ENCODE results near the gene PARD3B. TPM values are rescaled to one million over a fixed set of nuclear protein-coding genes. Genes with fewer than 3 reads are reported as not detected.

Gene PARD3B
- total RNA-seq, 1 experiment from 2014 or later = 10.1 TPM

DNA sequence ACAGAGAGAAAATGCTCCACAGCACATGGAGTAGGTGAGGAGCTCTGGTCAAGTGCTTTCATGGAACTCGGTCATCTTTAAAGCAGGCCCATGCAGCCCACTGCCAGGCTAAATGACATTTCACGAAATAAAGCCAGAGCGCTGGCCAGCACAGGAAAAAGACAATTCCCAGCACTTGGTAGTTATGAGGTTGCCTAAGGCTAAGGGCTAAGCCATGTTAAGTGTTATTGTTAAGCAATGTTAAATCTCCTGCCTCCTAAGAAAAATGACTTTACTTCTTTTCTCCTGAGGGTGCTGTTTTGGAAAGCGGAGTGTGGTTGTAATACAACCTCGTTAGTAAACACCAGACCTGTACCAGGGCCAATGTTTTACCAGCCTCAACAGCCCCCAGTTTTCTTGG lies 1011.1 kb downstream of the PARD3B start:
- H3K9me3 Mint-ChIP-seq (ENCODE audit: low read depth, unreplicated experiment) = no peaks in the 10 kb centered on the region
- H3K27me3 Mint-ChIP-seq (ENCODE audit: unreplicated experiment) = no peaks in the 10 kb centered on the region
- BruUV-seq (replicated peaks) = no TSS peak
- no peaks in the 10 kb centered on the region for H3K36me3 Mint-ChIP-seq (ENCODE audit: insufficient read depth, unreplicated experiment)
- H3K4me3 Mint-ChIP-seq (ENCODE audit: low read depth, unreplicated experiment) = no peak overlapping the region
- no peak overlapping the region for H3K27ac Mint-ChIP-seq (ENCODE audit: unreplicated experiment)
- no peak for DNase-seq
- intact Hi-C loops (cut with micrococcal nuclease; ENCODE audit: unreplicated experiment) = no loop called here
- CTCF ChIA-PET = no interaction called here
- H3K4me1 Mint-ChIP-seq (ENCODE audit: low read depth, unreplicated experiment) = no peaks in the 10 kb centered on the region
- TF ChIP-seq CTCF (IDR thresholded peaks at IDR 0.05; ENCODE audit: unreplicated experiment) = no peak

DNA sequence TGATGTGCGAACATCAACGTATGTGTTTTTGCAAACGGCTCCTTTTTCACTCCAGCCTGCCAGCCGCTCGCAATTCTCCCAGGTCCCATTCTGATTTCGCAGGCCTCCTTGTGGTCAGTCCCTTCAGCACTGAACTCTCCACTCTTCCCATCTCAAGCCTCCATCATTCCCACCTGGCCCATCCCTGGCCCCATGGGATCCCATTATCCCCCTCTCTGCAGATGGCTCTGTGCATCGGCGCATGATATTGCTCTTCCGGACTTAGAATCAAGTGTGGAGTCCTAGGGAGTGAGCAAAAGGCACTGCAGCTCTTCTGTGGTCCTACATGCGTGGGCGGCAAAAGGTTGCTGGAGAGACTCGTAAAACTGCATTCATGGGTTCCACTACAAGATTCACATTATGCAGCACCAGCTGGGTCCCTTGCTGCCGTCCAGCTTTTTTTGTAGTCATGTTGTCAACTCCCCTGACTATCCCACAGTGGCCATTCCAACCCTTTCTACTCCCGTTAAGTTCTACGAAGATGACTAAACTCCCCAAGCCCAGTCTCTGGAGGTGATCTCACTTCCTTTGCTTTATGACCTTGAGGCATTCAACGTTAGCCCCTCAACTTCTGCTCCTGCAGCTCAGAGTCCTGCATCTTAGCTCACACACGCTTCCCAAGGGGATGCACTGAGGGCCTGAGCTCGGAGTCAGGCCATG lies 1011.7 kb downstream of the PARD3B start:
- H3K36me3 Mint-ChIP-seq (ENCODE audit: insufficient read depth, unreplicated experiment) = no peaks in the 10 kb centered on the region
- no peak for DNase-seq
- no peak overlapping the region for H3K27ac Mint-ChIP-seq (ENCODE audit: unreplicated experiment)
- H3K4me3 Mint-ChIP-seq (ENCODE audit: low read depth, unreplicated experiment) = no peak overlapping the region
- H3K9me3 Mint-ChIP-seq (ENCODE audit: low read depth, unreplicated experiment) = no peaks in the 10 kb centered on the region
- CTCF ChIA-PET = no interaction called here
- no peak for TF ChIP-seq CTCF (IDR thresholded peaks at IDR 0.05; ENCODE audit: unreplicated experiment)
- BruUV-seq (replicated peaks) = no TSS peak
- H3K4me1 Mint-ChIP-seq (ENCODE audit: low read depth, unreplicated experiment) = no peaks in the 10 kb centered on the region
- intact Hi-C loops (cut with micrococcal nuclease; ENCODE audit: unreplicated experiment) = no loop called here
- no peaks in the 10 kb centered on the region for H3K27me3 Mint-ChIP-seq (ENCODE audit: unreplicated experiment)

GRCh38 chr2:205557873-205558272 lies 1012.6 kb downstream of the PARD3B start:
- Mint-ChIP-seq H3K4me1 (ENCODE audit: low read depth, unreplicated experiment) (no peaks in the 10 kb centered on the region), H3K27me3 (ENCODE audit: unreplicated experiment) (no peaks in the 10 kb centered on the region), H3K4me3 (ENCODE audit: low read depth, unreplicated experiment) (no peak overlapping the region), H3K36me3 (ENCODE audit: insufficient read depth, unreplicated experiment) (no peaks in the 10 kb centered on the region), H3K27ac (ENCODE audit: unreplicated experiment) (no peak overlapping the region), H3K9me3 (ENCODE audit: low read depth, unreplicated experiment) (no peaks in the 10 kb centered on the region)
- CTCF ChIA-PET = no interaction called here
- intact Hi-C loops (cut with micrococcal nuclease; ENCODE audit: unreplicated experiment) = no loop called here
- no peak for DNase-seq
- TF ChIP-seq CTCF (IDR thresholded peaks at IDR 0.05; ENCODE audit: unreplicated experiment) = no peak
- BruUV-seq (replicated peaks) = no TSS peak

DNA sequence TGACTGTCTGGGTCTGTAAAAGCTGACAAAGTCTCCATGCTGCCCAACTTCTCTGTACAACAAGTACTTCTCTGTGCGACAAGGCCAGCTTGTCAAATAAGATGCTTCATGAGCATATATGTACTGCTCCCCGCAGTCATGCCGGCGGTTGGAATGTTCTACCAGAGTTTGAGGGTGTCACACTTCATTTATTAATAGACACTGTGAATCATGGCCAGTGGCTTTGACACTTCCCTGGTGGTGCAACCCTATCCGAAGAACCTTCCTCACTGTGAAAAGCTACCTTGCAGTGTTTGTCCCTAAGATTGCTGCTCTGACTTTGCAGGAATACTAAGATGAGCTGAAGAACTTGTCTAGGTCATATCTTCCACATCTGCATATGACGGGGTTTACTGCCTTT lies 1016.2 kb downstream of the PARD3B start:
- CTCF ChIA-PET = no interaction called here
- Mint-ChIP-seq H3K4me1 (ENCODE audit: low read depth, unreplicated experiment) (no peaks in the 10 kb centered on the region), H3K36me3 (ENCODE audit: insufficient read depth, unreplicated experiment) (no peaks in the 10 kb centered on the region), H3K27ac (ENCODE audit: unreplicated experiment) (no peak overlapping the region), H3K4me3 (ENCODE audit: low read depth, unreplicated experiment) (no peak overlapping the region), H3K9me3 (ENCODE audit: low read depth, unreplicated experiment) (no peaks in the 10 kb centered on the region), H3K27me3 (ENCODE audit: unreplicated experiment) (no peaks in the 10 kb centered on the region)
- TF ChIP-seq CTCF (IDR thresholded peaks at IDR 0.05; ENCODE audit: unreplicated experiment) = no peak
- intact Hi-C loops (cut with micrococcal nuclease; ENCODE audit: unreplicated experiment) = no loop called here
- no TSS peak for BruUV-seq (replicated peaks)
- no peak for DNase-seq
